ENCODE data around the gene HGFAC.
A peak's percentile ranks its signal among the peaks of the same experiment; 100 is the strongest.

Gene HGFAC

DNA sequence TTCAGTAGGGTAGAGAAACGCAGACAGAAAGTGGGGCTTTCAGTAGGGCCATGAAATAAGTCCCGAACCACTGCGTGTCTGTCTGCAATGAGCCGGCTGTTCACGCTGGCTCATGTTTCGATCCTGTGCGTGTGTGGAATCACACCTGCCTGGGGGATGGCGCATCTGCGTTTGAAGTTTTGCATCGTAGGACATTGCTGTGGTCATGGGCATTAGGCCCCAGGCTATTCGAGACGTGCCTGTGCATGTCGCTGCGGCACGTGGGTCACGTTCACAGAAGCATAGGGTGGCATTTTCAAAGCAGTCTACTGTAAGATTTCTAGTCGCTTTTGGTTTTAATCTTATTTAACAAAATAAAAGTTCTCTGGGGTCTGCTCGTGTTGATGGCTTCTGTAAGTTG, 25.5 kb upstream of the HGFAC start:
- H3K4me3 ChIP-seq (ENCODE audit: low read depth, low read length) = no peak overlapping the region
- TF ChIP-seq, protein P1, sequence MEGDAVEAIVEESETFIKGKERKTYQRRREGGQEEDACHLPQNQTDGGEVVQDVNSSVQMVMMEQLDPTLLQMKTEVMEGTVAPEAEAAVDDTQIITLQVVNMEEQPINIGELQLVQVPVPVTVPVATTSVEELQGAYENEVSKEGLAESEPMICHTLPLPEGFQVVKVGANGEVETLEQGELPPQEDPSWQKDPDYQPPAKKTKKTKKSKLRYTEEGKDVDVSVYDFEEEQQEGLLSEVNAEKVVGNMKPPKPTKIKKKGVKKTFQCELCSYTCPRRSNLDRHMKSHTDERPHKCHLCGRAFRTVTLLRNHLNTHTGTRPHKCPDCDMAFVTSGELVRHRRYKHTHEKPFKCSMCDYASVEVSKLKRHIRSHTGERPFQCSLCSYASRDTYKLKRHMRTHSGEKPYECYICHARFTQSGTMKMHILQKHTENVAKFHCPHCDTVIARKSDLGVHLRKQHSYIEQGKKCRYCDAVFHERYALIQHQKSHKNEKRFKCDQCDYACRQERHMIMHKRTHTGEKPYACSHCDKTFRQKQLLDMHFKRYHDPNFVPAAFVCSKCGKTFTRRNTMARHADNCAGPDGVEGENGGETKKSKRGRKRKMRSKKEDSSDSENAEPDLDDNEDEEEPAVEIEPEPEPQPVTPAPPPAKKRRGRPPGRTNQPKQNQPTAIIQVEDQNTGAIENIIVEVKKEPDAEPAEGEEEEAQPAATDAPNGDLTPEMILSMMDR (IDR thresholded peaks at IDR 0.05; ENCODE audit: low read depth, low read length, missing control alignments) = no peak
- no peak for DNase-seq (ENCODE audit: low read depth)

DNA sequence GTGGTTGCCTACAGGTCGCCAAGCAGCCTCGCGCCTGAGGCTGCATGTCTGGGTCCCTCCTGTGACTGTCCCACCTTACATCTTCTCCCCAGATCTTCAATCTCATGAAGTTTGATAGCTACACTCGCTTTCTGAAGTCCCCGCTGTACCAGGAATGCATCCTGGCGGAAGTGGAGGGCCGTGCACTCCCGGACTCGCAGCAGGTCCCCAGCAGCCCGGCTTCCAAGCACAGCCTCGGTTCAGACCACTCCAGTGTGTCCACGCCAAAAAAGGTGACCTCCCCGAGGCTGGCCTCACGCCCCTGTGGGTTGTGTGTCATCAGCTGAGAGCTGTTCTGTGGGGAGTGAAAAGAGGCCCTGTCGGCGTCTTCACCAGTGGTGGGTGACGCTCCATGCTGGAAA, 24.9 kb upstream of the HGFAC start:
- no peak for DNase-seq (ENCODE audit: low read depth)

DNA sequence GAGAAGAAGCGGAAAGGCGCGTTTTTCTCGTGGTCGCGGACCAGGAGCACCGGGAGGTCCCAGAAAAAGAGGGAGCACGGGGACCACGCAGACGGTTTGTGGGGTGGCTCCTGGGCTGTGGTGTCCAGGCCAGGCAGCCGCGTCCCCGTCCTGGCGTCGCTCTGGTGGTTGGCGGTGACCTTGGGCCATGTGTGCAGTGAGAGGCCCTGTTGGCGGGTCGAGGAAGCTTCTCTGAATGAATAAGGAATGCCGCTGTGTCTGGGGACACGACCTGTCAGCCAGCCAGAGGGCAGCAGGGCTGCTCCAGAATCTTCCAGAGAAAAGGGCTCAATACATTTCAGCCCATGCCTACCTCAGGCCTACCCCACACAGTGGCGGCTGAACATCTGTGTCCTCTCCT, 24.3 kb upstream of the HGFAC start:
- no peak for DNase-seq (ENCODE audit: low read depth)
- H3K4me3 ChIP-seq (ENCODE audit: low read depth, low read length) = no peak overlapping the region
- TF ChIP-seq, protein P1 (IDR thresholded peaks at IDR 0.05; ENCODE audit: low read depth, low read length, missing control alignments) = no peak

More for the DNA sequence above, 24.9 kb upstream of the HGFAC start:
- H3K4me3 ChIP-seq (ENCODE audit: low read depth, low read length) = no peak overlapping the region
- TF ChIP-seq, protein P1 (IDR thresholded peaks at IDR 0.05; ENCODE audit: low read depth, low read length, missing control alignments) = no peak

DNA sequence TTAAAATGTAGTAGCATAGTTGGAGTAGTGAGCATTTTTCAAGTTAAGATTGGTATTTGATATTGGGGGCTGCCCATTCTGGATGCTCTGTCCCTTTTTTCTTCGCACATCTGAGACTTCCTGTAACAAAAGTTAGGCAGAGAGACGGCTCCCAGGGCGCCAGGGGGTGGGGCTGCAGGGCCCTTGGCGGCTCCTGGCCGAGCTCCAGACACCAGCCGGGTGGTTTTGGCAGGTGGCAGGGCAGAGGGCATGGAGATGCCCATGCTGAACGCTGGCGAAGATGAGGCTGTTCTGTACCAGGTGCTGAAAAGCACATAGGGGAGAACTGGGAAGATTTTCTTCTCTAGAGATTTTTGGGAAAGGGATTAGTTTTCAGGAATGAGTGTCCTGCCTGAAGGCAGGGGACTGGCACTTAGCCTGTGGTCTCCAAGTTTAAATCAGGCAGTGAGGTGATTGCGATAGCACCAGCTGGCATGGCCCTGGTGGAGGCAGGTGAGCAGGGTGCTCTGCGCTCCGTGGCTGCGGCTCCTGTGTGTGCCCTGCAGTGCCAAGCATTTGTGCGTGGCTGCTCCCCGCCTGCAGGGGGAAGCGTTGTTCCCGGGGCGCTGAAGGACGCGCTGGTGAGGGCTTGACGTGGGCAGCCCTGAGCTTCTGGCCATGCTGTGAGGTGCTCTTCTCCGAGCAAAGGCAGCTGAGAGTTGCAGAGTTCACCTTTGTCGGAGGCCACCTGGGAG, 23.6 kb upstream of the HGFAC start:
- DNase-seq (ENCODE audit: low read depth) = no peak
- no peak overlapping the region for H3K4me3 ChIP-seq (ENCODE audit: low read depth, low read length)
- TF ChIP-seq, protein P1 (IDR thresholded peaks at IDR 0.05; ENCODE audit: low read depth, low read length, missing control alignments) = peak; percentile 13

DNA sequence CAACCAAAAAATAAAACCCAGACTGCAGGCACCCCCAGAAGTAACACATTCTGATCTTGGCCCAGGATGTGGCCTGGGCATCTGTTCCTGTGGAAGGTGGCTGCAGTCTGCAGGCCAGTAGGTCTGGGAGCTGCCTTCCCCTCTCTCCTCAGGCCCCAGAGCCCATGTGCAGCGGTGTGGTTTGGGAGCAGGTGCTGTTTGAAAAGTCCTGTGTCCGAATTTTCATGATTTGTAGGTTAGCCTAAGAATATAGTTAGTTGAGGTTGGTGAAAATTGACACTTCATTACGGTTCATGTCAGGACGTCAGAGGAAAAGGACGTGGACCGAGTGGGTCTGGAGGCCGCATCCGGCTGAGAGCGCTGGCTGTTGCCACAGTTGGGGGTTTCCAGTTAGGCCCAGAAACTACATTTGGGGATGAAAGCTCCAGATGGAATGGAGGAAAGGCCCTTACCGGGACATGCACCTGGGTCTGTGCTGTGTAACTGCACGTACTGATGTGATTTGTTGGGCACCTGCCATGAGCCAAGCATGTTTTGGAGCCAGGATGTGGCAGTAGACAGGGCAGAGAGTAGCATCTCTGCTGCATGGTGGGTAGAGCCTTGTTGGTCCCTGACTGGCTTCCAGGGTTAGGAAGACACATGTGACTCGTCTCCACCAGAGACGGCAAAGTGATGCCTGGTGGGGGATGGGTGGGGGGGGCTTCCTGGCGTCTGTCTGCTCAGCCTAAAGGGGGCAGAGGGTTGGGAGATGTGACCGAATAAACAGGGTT, 21.7 kb upstream of the HGFAC start:
- DNase-seq (ENCODE audit: low read depth) = no peak
- TF ChIP-seq, protein P1 (IDR thresholded peaks at IDR 0.05; ENCODE audit: low read depth, low read length, missing control alignments) = no peak
- no peak overlapping the region for H3K4me3 ChIP-seq (ENCODE audit: low read depth, low read length)

DNA sequence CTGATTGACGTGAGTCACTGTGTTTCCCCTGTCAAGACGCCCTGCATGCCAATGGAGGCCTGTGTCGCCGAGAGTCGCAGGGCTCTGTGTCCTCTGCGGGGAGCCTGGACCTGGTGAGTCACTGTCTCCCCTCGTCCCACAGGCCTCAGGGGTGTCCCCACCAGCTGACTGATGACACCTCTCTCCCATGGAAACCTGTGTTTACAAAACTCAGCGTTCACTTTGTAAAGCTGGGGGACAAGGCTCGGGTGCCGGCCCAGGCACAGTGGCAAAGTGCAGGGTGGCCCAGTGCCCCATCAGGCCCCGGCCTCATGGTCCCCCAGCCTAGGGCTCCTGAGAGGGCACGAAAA, 21.2 kb upstream of the HGFAC start:
- no peak for DNase-seq (ENCODE audit: low read depth)
- TF ChIP-seq, protein P1 (IDR thresholded peaks at IDR 0.05; ENCODE audit: low read depth, low read length, missing control alignments) = no peak
- H3K4me3 ChIP-seq (ENCODE audit: low read depth, low read length) = no peak overlapping the region
